ENCODE measurements around the gene CHMP2A.
"Not testable (repeated sequence)": the region's sequence is repeated elsewhere in the genome, so short reads cannot be mapped to it uniquely, and the experiment has no call there.

CHMP2A gene

GRCh38 chr19:58553799-58554493, 959 bp downstream of the CHMP2A start:
- DNase-seq: no peak

GRCh38 chr19:58552655-58553054, 2.2 kb downstream of the CHMP2A start:
- DNase-seq: no peak

GRCh38 chr19:58551577-58552471, 3.1 kb downstream of the CHMP2A start:
- no peak for DNase-seq

GRCh38 chr19:58551123-58551497, 3.8 kb downstream of the CHMP2A start:
- no peak for DNase-seq

GRCh38 chr19:58550362-58551122, 4.4 kb downstream of the CHMP2A start:
- no peak for DNase-seq

- no peak for DNase-seq
Observed at GRCh38 chr19:58549664-58550361, 5.1 kb downstream of the CHMP2A start.

- DNase-seq: no peak
Observed at GRCh38 chr19:58548859-58549663, 5.8 kb downstream of the CHMP2A start.

- DNase-seq: no peak
Observed at GRCh38 chr19:58547323-58548312, 7.3 kb downstream of the CHMP2A start.

- DNase-seq: no peak
Observed at GRCh38 chr19:58546019-58546530, 8.8 kb downstream of the CHMP2A start.

GRCh38 chr19:58545286-58546018, 9.5 kb downstream of the CHMP2A start:
- DNase-seq: no peak

GRCh38 chr19:58544591-58545285, 10.2 kb downstream of the CHMP2A start:
- peak; percentile 83 for DNase-seq

- peak; percentile 100 for DNase-seq
Observed at GRCh38 chr19:58543826-58544590, 10.9 kb downstream of the CHMP2A start, which contains the start of gene TRIM28. TRIM28 (plus strand) TSS chr19:58544064; CDS start chr19:58544758, 694 bp downstream.

GRCh38 chr19:58542641-58543372, 12.1 kb downstream of the CHMP2A start:
- not testable (repeated sequence) for DNase-seq

GRCh38 chr19:58539169-58539559, 15.7 kb downstream of the CHMP2A start:
- DNase-seq: not testable (repeated sequence)

GRCh38 chr19:58538257-58539168, 16.4 kb downstream of the CHMP2A start:
- DNase-seq: peak; percentile 46
